H9 (cell line): ENCODE data around the gene NAT8. TPM values are rescaled to one million over a fixed set of nuclear protein-coding genes. Genes with fewer than 3 reads are reported as not detected.
A peak's percentile ranks its signal among the peaks of the same experiment; 100 is the strongest.
"Not testable (repeated sequence)": the region's sequence is repeated elsewhere in the genome, so short reads cannot be mapped to it uniquely, and the experiment has no call there.

Source experiments
- DNase-seq: peaks from one replicate; pipeline ENCODE4 v3.0.0-alpha.2; 2017
- H2AFZ ChIP-seq: one replicate; pipeline ENCODE4 v1.6.1; 2013; ENCODE audit warnings: mild to moderate bottlenecking, low read length, control low read depth, moderate library complexity
- H2AK5ac ChIP-seq: 2 replicates; pipeline ENCODE4 v1.6.1; 2013; ENCODE audit warnings: low read length, control low read depth, mixed read lengths; ENCODE audit not compliant: insufficient read length
- H2BK120ac ChIP-seq: one replicate; pipeline ENCODE4 v1.6.1; 2013; ENCODE audit warnings: low read depth, mild to moderate bottlenecking, low read length, control low read depth, inconsistent platforms; ENCODE audit not compliant: poor library complexity, severe bottlenecking
- H2BK12ac ChIP-seq: 2 replicates; pipeline ENCODE4 v1.6.1; 2013; ENCODE audit warnings: low read length, control low read depth, mixed read lengths, low read depth; ENCODE audit not compliant: insufficient read length
- H2BK15ac ChIP-seq: 2 replicates; pipeline ENCODE4 v1.6.1; 2013; ENCODE audit warnings: low read depth, low read length, control low read depth
- H2BK20ac ChIP-seq: one replicate; pipeline ENCODE4 v1.6.1; 2013; ENCODE audit warnings: low read depth, mild to moderate bottlenecking, low read length, control low read depth, inconsistent platforms; ENCODE audit not compliant: poor library complexity, severe bottlenecking
- H2BK5ac ChIP-seq: 2 replicates; pipeline ENCODE4 v1.6.1; 2013; ENCODE audit warnings: low read length, control low read depth, mixed read lengths; ENCODE audit not compliant: insufficient read length
- H3K14ac ChIP-seq: 2 replicates; pipeline ENCODE4 v1.6.1; 2013; ENCODE audit warnings: low read length, control low read depth; ENCODE audit not compliant: insufficient read depth
- H3K18ac ChIP-seq: 2 replicates; pipeline ENCODE4 v1.6.1; 2013; ENCODE audit warnings: low read depth, mild to moderate bottlenecking, mixed read lengths, low read length, control low read depth; ENCODE audit not compliant: insufficient read length
- H3K23ac ChIP-seq: 2 replicates; pipeline ENCODE4 v1.6.1; 2013; ENCODE audit warnings: low read length, control low read depth, mixed read lengths, low read depth; ENCODE audit not compliant: insufficient read length
- H3K23me2 ChIP-seq: 2 replicates; pipeline ENCODE4 v1.6.1; 2013; ENCODE audit warnings: low read depth, mild to moderate bottlenecking, mixed read lengths, low read length, control low read depth; ENCODE audit not compliant: insufficient read length, poor library complexity, severe bottlenecking
- H3K27ac ChIP-seq: 2 replicates; pipeline ENCODE4 v1.5.1; 2013; ENCODE audit warnings: low read length, control low read depth, mixed read lengths, low read depth; ENCODE audit not compliant: insufficient read length
- H3K27me3 ChIP-seq: 2 replicates; pipeline ENCODE4 v1.6.1; 2013; ENCODE audit warnings: low read length, control low read depth, inconsistent platforms; ENCODE audit not compliant: insufficient read depth
- H3K4ac ChIP-seq: 2 replicates; pipeline ENCODE4 v1.6.1; 2013; ENCODE audit warnings: low read depth, mild to moderate bottlenecking, control low read depth, inconsistent platforms, low read length, moderate library complexity
- H3K4me1 ChIP-seq: 2 replicates; pipeline ENCODE4 v1.6.1; 2013; ENCODE audit warnings: low read length, control low read depth, inconsistent platforms; ENCODE audit not compliant: insufficient read depth
- H3K4me2 ChIP-seq: 2 replicates; pipeline ENCODE4 v1.6.1; 2013; ENCODE audit warnings: low read length, control low read depth, mixed read lengths; ENCODE audit not compliant: insufficient read length, insufficient read depth
- H3K56ac ChIP-seq: 2 replicates; pipeline ENCODE4 v1.6.1; 2013; ENCODE audit warnings: low read depth, mild to moderate bottlenecking, mixed read lengths, low read length, control low read depth; ENCODE audit not compliant: insufficient read length
- H3K79me1 ChIP-seq: 2 replicates; pipeline ENCODE4 v1.6.1; 2013; ENCODE audit warnings: low read depth, mild to moderate bottlenecking, moderate library complexity, low read length, control low read depth, inconsistent platforms; ENCODE audit not compliant: insufficient read depth, poor library complexity, severe bottlenecking
- H3K79me2 ChIP-seq: 2 replicates; pipeline ENCODE4 v1.6.1; 2013; ENCODE audit warnings: low read length, control low read depth, inconsistent platforms; ENCODE audit not compliant: insufficient read depth
- H3K9ac ChIP-seq: 2 replicates; pipeline ENCODE4 v1.6.1; 2013; ENCODE audit warnings: low read length, control low read depth, mixed read lengths; ENCODE audit not compliant: insufficient read length; ENCODE audit errors: extremely low read depth
- H3K9me3 ChIP-seq: one replicate; pipeline ENCODE4 v1.6.1; 2013; ENCODE audit warnings: low read depth, low read length, inconsistent platforms; ENCODE audit not compliant: control insufficient read depth
- H3T11ph ChIP-seq: one replicate; pipeline ENCODE4 v1.6.1; 2013; ENCODE audit warnings: mild to moderate bottlenecking, low read length, control low read depth, inconsistent platforms
- H4K20me1 ChIP-seq: one replicate; pipeline ENCODE4 v1.6.1; 2013; ENCODE audit not compliant: control insufficient read depth, insufficient read length, insufficient read depth
- H4K5ac ChIP-seq: 2 replicates; pipeline ENCODE4 v1.6.1; 2013; ENCODE audit warnings: low read depth, mild to moderate bottlenecking, mixed read lengths, low read length, control low read depth; ENCODE audit not compliant: insufficient read length
- H4K8ac ChIP-seq: replicated peaks from 2 replicates; pipeline ENCODE4 v1.6.1; 2013; ENCODE audit warnings: low read length, control low read depth, mixed read lengths, low read depth; ENCODE audit not compliant: insufficient read length
- H4K91ac ChIP-seq: 2 replicates; pipeline ENCODE4 v1.6.1; 2013; ENCODE audit warnings: low read depth, mild to moderate bottlenecking, moderate library complexity, mixed read lengths, low read length, control low read depth; ENCODE audit not compliant: insufficient read length
- H3K27ac Mint-ChIP-seq, 3 experiments: 2 replicates in 2 of 3; 3 replicates in 1 of 3; pipeline ENCODE4 v1.8.0; 2020 to 2021; ENCODE audit warnings: mixed read lengths in 3 of 3, mild to moderate bottlenecking in 1 of 3, moderate library complexity in 1 of 3
- H3K27me3 Mint-ChIP-seq: 2 replicates; pipeline ENCODE4 v1.8.0; 2021; ENCODE audit warnings: low read depth, mild to moderate bottlenecking, moderate library complexity, mixed read lengths
- H3K36me3 Mint-ChIP-seq, 3 experiments: 2 replicates in 2 of 3; 3 replicates in 1 of 3; pipeline ENCODE4 v1.8.0; 2020 to 2021; ENCODE audit warnings: low read depth in 3 of 3, mixed read lengths in 3 of 3; ENCODE audit not compliant: insufficient read depth in 1 of 3
- H3K4me1 Mint-ChIP-seq, 2 experiments: 2 replicates each; pipeline ENCODE4 v1.8.0; 2020; ENCODE audit warnings: mixed read lengths in 2 of 2
- H3K4me3 Mint-ChIP-seq, 2 experiments: 2 replicates in 1 of 2; 3 replicates in 1 of 2; pipeline ENCODE4 v1.8.0; 2020 to 2021; ENCODE audit warnings: mild to moderate bottlenecking in 2 of 2, mixed read lengths in 2 of 2, moderate library complexity in 1 of 2
- H3K9me3 Mint-ChIP-seq, 2 experiments: 2 replicates in 1 of 2; 3 replicates in 1 of 2; pipeline ENCODE4 v1.8.0; 2020; ENCODE audit warnings: mild to moderate bottlenecking in 2 of 2, mixed read lengths in 2 of 2, moderate library complexity in 1 of 2
- WGBS: extraction: QIAGEN DNeasy Blood & Tissue Kit; methylation state at CpG from one replicate; pipeline ENCODE4 v1.1.7; 2013; ENCODE audit warnings: missing lambda C conversion rate, low lambda C conversion rate, mixed read lengths; ENCODE audit not compliant: insufficient read length; ENCODE audit errors: extremely low coverage; 5-methylcytosine and 5-hydroxymethylcytosine counted together
- total RNA-seq: library from RNA; stranded (reverse); gene quantifications from 2 replicates; pipeline ENCODE4 v1.2.1, GENCODE V29; 2021
- TF ChIP-seq, protein P1 (sequence below): fragments of 200-600 bp; sonication (generic); conservative IDR thresholded peaks from 3 replicates; pipeline ENCODE4 v1.8.0; 2021; ENCODE audit warnings: antibody characterized with exemption, mild to moderate bottlenecking

Gene NAT8
- total RNA-seq, 1 experiment from 2014 or later = not detected

DNA sequence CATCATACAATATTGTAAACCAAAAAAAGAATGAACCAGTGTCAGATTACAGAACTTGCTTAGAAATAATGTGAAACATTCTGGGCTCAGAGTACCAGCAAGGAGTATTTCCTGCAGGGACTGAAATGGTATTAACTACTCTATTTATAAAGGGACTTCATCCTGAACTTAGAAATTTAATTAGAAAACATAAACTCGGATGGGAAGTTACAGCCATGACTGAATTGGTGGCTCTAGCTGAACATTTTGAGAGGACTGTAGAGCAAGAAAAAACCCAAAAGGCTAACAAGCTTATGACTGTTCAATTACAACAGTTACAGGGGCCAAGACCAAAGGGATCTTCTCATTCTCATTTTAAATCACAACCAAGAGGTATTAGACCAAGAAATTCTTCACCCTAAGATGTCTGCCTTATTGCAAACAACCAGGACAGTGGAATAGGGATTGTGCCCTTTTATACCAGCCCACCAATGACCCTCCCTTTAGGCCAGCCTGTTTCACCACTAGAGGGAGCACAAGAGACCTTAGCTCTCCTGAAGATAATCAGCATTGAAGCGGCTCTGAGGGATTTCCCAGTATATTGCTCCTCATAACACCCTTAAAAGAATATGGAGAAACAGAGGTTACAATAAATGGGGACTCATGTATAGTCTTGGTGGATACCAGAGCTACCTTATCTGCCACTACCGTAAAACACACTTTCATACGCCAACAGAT lies 48.3 kb upstream of the NAT8 start:
- H3K4ac ChIP-seq, H3K23ac ChIP-seq, H4K20me1 ChIP-seq, H3K18ac ChIP-seq, H3K4me1 Mint-ChIP-seq, H3K4me2 ChIP-seq, H3K9ac ChIP-seq, H2BK120ac ChIP-seq, H3K27ac ChIP-seq, H3K56ac ChIP-seq, H3K4me1 ChIP-seq, H4K8ac ChIP-seq, H3K14ac ChIP-seq, H3K36me3 Mint-ChIP-seq, H4K91ac ChIP-seq, H3K9me3 ChIP-seq, H2BK12ac ChIP-seq, H2BK15ac ChIP-seq, H3K4me3 Mint-ChIP-seq, H3K23me2 ChIP-seq, H3K79me1 ChIP-seq, H2AK5ac ChIP-seq, H3K27ac Mint-ChIP-seq, H4K5ac ChIP-seq, H2AFZ ChIP-seq, H3K79me2 ChIP-seq, H2BK5ac ChIP-seq, H3T11ph ChIP-seq, H2BK20ac ChIP-seq, H3K27me3 ChIP-seq: not testable (repeated sequence)
- no CpG with 5 or more reads among the region's 4 CpGs for WGBS
- TF ChIP-seq, protein P1, sequence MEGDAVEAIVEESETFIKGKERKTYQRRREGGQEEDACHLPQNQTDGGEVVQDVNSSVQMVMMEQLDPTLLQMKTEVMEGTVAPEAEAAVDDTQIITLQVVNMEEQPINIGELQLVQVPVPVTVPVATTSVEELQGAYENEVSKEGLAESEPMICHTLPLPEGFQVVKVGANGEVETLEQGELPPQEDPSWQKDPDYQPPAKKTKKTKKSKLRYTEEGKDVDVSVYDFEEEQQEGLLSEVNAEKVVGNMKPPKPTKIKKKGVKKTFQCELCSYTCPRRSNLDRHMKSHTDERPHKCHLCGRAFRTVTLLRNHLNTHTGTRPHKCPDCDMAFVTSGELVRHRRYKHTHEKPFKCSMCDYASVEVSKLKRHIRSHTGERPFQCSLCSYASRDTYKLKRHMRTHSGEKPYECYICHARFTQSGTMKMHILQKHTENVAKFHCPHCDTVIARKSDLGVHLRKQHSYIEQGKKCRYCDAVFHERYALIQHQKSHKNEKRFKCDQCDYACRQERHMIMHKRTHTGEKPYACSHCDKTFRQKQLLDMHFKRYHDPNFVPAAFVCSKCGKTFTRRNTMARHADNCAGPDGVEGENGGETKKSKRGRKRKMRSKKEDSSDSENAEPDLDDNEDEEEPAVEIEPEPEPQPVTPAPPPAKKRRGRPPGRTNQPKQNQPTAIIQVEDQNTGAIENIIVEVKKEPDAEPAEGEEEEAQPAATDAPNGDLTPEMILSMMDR = peak; percentile 75
- Mint-ChIP-seq H3K9me3 (peaks cover 0 to 13% of the 10 kb centered on the region in 2 experiments; a peak in 3 of 5 replicates), H3K27me3 (peaks cover 26% of the 10 kb centered on the region)
- peak; percentile 41 for DNase-seq

- not testable (repeated sequence) for H2AK5ac ChIP-seq, H3K4me3 Mint-ChIP-seq, H4K20me1 ChIP-seq, H4K8ac ChIP-seq, H2BK120ac ChIP-seq, H3K4me1 ChIP-seq, H3K27me3 ChIP-seq, H3K56ac ChIP-seq, H3K4me2 ChIP-seq, H2AFZ ChIP-seq, H4K91ac ChIP-seq, H2BK15ac ChIP-seq, H3K14ac ChIP-seq, H4K5ac ChIP-seq, H3K27ac ChIP-seq, H3K4ac ChIP-seq, H3K23me2 ChIP-seq, H2BK12ac ChIP-seq, H3K4me1 Mint-ChIP-seq, H3K9ac ChIP-seq, H2BK20ac ChIP-seq, H3K23ac ChIP-seq, H3K79me1 ChIP-seq, H3K36me3 Mint-ChIP-seq, DNase-seq, H3T11ph ChIP-seq, H3K9me3 ChIP-seq, H3K79me2 ChIP-seq, H2BK5ac ChIP-seq, H3K18ac ChIP-seq, H3K27ac Mint-ChIP-seq
- peaks cover 33% of the 10 kb centered on the region for H3K27me3 Mint-ChIP-seq
- WGBS = no CpG with 5 or more reads among the region's 5 CpGs
- H3K9me3 Mint-ChIP-seq = peaks cover 0 to 13% of the 10 kb centered on the region in 2 experiments; a peak in 3 of 5 replicates
Observed at GRCh38 chr2:73688494-73688893, 46.3 kb upstream of the NAT8 start.
